Panc1 (cell line): ENCODE data around the gene ENTPD5.

Experiments
- POLR2AphosphoS5 ChIP-seq: IDR thresholded peaks from 2 replicates; pipeline ENCODE4 v1.6.1; 2012; ENCODE audit warnings: mild to moderate bottlenecking, low read depth, low read length, moderate library complexity
- REST ChIP-seq, 2 experiments: IDR thresholded peaks; 2 replicates each; pipeline ENCODE4 v1.6.1; 2011 to 2012; ENCODE audit warnings: low read depth in 2 of 2, control low read depth in 1 of 2, low read length in 1 of 2, mild to moderate bottlenecking in 1 of 2, moderate library complexity in 1 of 2; ENCODE audit not compliant: insufficient read depth in 1 of 2
- SIN3A ChIP-seq: IDR thresholded peaks from 2 replicates; pipeline ENCODE4 v1.6.1; 2012; ENCODE audit warnings: low read depth, mild to moderate bottlenecking, low read length, moderate library complexity, borderline replicate concordance; ENCODE audit not compliant: insufficient read depth
- TCF7L2 ChIP-seq: IDR thresholded peaks from 2 replicates; pipeline ENCODE4 v1.6.1; 2011; ENCODE audit warnings: mild to moderate bottlenecking, low read depth, low read length, inconsistent platforms
- TF ChIP-seq, protein P1 (sequence below): fragments of 450-650 bp; IDR thresholded peaks from 2 replicates; pipeline ENCODE4 v1.5.1; 2017; ENCODE audit warnings: mild to moderate bottlenecking

DNA sequence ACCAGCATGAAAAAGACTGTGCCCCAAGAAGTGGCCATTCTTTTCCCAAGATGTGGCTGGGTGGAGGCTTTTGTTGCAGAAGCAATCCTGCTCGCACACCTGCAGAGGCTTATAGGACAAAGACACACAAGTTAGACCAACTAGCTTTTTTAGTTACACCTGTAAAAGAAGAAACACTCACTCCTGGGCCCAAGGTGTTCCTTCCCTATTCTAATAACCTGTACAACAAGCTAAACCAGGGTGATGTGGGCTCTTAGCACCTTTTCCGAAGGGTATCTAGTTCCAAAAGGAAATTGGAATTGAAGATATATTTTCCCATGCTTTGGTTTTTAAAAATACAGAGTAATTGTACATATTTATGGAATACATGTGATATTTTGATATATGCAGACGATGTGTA lies 31.0 kb downstream of the ENTPD5 start:
- TF ChIP-seq, protein P1, sequence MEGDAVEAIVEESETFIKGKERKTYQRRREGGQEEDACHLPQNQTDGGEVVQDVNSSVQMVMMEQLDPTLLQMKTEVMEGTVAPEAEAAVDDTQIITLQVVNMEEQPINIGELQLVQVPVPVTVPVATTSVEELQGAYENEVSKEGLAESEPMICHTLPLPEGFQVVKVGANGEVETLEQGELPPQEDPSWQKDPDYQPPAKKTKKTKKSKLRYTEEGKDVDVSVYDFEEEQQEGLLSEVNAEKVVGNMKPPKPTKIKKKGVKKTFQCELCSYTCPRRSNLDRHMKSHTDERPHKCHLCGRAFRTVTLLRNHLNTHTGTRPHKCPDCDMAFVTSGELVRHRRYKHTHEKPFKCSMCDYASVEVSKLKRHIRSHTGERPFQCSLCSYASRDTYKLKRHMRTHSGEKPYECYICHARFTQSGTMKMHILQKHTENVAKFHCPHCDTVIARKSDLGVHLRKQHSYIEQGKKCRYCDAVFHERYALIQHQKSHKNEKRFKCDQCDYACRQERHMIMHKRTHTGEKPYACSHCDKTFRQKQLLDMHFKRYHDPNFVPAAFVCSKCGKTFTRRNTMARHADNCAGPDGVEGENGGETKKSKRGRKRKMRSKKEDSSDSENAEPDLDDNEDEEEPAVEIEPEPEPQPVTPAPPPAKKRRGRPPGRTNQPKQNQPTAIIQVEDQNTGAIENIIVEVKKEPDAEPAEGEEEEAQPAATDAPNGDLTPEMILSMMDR: no peak
- TF ChIP-seq POLR2AphosphoS5 (no peak), SIN3A (no peak), REST (IDR thresholded peaks at IDR 0.05; ENCODE audit: insufficient read depth in 1 of 2, low read depth in 2 of 2, low read length in 1 of 2) (no peak), TCF7L2 (no peak)
